Stimulated activated CD4-positive, alpha-beta T cell treated with anti-CD3 and anti-CD28 coated beads, Interleukin-4, amount 100 ng/mL, for 48 hours (primary cell): ENCODE data around the gene PCDHGC5.

ENCODE experiments used
- DNase-seq, 2 donors: peaks; one replicate each; pipeline ENCODE4 v3.0.0-alpha.2; 2020; ENCODE audit warnings: low read depth in 2 of 2

PCDHGC5 gene

DNA sequence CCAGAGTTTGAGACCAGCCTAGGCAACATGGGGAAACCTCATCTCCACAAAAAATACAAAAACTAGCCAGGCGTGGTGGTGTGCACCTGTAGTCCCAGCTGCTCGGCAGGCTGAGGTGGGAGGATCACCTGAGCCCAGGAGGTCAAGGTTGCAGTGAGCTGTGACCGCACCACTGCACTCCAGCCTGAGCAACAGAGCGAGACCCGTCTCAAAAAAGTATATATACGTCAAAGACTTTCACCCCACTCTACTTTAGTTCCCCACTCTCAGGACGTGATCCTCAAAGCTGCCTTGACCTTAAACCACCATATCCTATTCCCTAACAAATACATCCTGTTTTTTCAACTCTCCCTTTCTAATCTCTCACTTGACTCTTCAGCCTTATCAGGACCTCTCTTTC lies 41.0 kb downstream of the PCDHGC5 start:
- no peak for DNase-seq

DNA sequence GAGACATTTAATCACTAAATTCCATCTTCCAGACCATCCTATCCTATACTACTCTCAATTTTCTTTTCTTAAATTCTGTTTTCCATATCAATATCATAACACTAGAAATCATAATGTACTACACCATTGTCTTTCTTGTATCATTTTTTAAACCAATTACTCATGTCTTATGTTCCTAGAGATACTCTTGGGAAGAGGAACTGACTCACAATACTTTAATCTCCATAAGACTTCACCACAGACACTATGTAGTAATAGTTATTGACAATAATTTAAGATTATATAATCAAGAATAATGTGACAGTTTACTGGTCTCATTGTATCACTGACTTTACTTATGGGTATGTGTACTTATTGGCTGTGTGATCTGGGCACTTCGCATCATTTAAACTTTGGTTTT lies 43.8 kb downstream of the PCDHGC5 start:
- no peak for DNase-seq

DNA sequence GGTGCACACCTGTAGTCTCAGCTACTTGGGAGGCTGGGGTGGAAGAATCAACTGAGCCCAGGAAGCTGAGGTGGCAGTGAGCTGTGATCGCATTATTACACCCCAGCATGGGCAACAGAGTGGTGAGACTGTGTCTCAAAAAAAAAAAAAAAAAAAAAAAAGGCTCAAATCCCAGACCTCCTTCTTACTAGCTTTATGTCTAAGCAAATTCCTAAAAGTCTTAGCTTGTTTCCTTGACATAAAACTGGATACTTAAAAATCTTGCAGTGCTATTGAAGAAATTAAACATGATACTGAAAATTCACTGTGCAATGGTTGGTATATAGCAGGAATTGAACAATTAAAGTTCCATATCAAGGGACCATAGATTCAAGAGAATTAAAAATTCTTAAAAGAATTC lies 45.0 kb downstream of the PCDHGC5 start:
- no peak for DNase-seq

DNA sequence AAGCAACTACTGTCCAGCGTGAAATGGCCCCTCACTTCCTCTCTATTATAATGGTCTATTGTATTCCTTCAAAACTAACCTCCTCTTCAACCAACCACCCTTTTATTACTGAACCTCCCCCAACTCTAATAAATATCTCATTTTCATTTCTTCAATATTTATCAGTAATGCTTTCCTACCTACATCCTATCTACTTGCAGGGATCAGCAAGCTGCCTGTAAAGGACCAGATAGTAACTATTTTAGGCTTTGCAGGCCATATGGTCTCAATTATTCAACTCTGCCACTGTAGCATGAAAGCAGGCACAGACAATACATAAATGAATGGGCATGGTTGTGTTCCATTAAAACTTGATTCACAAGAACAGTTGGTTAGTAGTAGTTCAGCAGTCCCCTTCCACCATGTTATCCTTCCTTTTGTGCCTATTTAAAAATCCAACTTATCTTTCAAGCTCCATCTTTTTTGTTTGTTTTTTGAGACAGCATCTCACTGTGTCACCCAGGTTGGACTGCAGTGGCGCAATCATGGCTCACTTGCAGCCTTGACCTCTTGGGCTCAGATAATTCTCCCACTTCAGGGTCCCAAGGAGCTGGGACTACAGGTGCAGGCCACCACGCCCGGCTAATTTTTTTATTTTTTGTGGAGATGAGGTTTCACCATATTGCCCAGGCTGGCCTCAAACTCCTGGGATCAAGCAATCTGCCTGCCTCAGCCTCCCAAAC lies 45.8 kb downstream of the PCDHGC5 start:
- no peak for DNase-seq
